Measurements from ENCODE around the gene NGRN.

DNA sequence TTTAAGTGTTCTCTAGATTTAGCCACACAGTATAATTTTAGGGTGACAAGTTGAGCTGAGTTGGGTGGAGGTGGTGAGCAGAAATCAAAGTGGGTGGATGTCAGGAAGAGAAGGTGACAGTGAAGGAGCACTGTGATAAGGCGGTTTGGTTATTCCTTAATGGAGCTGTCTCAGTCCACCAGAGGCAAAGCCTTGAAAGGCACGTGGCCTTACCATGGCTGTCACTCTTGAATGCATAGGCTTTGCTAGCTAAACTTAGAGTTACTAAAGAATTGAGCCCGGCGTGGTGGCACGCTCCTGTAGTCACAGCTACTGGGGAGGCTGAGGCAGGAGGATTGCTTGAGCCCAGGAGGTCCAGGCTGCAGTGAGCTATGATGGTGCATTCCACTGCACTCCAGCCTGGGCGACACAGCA, 16.7 kb upstream of the NGRN start:
- TF ChIP-seq MXI1 (IDR thresholded peaks at IDR 0.05; ENCODE audit: borderline replicate concordance, low read depth, low read length) (no peak), POLR2A (IDR thresholded peaks at IDR 0.05; ENCODE audit: low read depth, low read length) (no peak), CEBPB (IDR thresholded peaks at IDR 0.05; ENCODE audit: low read depth, low read length) (no peak), SMC3 (IDR thresholded peaks at IDR 0.05; ENCODE audit: low read depth, low read length) (no peak)
- TF ChIP-seq, protein P1, sequence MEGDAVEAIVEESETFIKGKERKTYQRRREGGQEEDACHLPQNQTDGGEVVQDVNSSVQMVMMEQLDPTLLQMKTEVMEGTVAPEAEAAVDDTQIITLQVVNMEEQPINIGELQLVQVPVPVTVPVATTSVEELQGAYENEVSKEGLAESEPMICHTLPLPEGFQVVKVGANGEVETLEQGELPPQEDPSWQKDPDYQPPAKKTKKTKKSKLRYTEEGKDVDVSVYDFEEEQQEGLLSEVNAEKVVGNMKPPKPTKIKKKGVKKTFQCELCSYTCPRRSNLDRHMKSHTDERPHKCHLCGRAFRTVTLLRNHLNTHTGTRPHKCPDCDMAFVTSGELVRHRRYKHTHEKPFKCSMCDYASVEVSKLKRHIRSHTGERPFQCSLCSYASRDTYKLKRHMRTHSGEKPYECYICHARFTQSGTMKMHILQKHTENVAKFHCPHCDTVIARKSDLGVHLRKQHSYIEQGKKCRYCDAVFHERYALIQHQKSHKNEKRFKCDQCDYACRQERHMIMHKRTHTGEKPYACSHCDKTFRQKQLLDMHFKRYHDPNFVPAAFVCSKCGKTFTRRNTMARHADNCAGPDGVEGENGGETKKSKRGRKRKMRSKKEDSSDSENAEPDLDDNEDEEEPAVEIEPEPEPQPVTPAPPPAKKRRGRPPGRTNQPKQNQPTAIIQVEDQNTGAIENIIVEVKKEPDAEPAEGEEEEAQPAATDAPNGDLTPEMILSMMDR (conservative IDR thresholded peaks at IDR 0.05; ENCODE audit: low read depth, low read length): no peak
- TF ChIP-seq, protein P2, sequence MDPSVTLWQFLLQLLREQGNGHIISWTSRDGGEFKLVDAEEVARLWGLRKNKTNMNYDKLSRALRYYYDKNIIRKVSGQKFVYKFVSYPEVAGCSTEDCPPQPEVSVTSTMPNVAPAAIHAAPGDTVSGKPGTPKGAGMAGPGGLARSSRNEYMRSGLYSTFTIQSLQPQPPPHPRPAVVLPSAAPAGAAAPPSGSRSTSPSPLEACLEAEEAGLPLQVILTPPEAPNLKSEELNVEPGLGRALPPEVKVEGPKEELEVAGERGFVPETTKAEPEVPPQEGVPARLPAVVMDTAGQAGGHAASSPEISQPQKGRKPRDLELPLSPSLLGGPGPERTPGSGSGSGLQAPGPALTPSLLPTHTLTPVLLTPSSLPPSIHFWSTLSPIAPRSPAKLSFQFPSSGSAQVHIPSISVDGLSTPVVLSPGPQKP (IDR thresholded peaks at IDR 0.05; ENCODE audit: borderline replicate concordance, low read depth, low read length): no peak
